AG09319 (cell line): ENCODE data around the gene LAIR1.

Source experiments
- DNase-seq: peaks from one replicate; pipeline ENCODE4 v3.0.0-alpha.2; 2010; ENCODE audit warnings: low read depth; ENCODE audit errors: extremely low read depth
- TF ChIP-seq, protein P1 (sequence below): IDR thresholded peaks from 2 replicates; pipeline ENCODE4 v1.5.1; 2011; ENCODE audit warnings: low read depth, mild to moderate bottlenecking, inconsistent platforms, low read length, moderate library complexity

The LAIR1 gene

GRCh38 chr19:54319892-54320670, 44.6 kb downstream of the LAIR1 start:
- TF ChIP-seq, protein P1, sequence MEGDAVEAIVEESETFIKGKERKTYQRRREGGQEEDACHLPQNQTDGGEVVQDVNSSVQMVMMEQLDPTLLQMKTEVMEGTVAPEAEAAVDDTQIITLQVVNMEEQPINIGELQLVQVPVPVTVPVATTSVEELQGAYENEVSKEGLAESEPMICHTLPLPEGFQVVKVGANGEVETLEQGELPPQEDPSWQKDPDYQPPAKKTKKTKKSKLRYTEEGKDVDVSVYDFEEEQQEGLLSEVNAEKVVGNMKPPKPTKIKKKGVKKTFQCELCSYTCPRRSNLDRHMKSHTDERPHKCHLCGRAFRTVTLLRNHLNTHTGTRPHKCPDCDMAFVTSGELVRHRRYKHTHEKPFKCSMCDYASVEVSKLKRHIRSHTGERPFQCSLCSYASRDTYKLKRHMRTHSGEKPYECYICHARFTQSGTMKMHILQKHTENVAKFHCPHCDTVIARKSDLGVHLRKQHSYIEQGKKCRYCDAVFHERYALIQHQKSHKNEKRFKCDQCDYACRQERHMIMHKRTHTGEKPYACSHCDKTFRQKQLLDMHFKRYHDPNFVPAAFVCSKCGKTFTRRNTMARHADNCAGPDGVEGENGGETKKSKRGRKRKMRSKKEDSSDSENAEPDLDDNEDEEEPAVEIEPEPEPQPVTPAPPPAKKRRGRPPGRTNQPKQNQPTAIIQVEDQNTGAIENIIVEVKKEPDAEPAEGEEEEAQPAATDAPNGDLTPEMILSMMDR, result no peak
- DNase-seq, result no peak

DNA sequence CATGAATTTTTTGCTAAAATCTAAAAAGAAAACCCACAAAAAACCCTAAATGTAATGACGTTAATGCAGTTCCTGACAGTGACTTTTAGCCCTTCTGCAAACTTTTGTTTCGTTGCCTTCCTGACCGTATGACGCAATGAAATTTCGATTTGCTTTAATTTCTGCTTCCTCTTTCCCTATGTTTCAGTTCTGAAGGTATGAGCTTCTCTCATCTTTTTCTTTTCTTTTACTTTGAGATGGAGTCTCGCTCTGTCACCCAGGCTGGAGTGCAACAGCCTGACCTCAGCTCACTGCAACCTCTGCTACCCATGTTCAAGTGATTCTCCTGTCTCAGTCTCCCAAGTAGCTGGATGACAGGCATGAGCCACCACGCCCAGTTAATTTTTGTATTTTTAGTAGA, 45.7 kb downstream of the LAIR1 start:
- DNase-seq, result no peak
- TF ChIP-seq, protein P1, result no peak

GRCh38 chr19:54317965-54318240, 46.8 kb downstream of the LAIR1 start:
- DNase-seq, result no peak
- TF ChIP-seq, protein P1, result no peak

DNA sequence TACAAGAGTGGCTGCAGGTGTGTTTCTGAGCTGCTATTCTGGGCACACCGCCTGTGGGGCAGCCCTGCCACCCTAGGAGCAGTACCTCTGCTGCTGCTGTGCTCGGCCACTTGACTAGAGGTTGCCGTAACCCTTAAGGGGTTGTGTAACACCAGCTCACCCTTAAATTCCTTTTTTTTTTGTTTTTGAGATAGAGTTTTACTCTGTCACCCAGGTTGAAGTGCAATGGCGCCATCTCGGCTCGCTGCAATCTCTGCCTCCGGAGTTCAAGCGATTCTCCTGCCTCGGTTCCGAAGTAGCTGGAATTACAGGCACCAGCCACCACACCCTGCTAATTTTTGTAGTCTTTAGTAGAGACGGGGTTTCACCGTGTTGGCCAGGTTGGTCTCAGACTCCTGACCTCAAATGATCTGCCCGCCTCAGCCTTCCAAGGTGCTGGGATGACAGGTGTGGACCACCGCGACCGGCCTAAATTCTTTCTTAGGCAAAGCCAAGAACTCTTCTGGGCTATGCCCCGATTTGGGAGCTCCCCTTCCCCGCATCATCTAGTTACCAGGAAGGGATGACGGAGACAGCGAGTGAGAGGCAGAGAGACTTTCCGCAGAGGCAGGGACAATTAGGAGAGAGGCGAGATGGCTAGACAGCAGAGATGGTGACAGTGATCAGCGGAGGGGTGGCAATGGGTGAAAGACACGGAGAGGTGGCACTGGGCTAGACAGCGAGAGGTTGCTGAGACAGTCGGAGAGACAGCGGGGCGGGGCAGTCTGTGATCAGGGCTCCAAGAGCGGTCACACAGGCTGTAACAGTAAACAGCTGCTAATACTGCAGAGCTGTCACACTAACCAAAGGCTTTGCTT, 47.4 kb downstream of the LAIR1 start:
- TF ChIP-seq, protein P1, result no peak
- DNase-seq, result no peak

GRCh38 chr19:54316746-54317107, 48.0 kb downstream of the LAIR1 start:
- no peak for DNase-seq
- TF ChIP-seq, protein P1, result no peak

DNA sequence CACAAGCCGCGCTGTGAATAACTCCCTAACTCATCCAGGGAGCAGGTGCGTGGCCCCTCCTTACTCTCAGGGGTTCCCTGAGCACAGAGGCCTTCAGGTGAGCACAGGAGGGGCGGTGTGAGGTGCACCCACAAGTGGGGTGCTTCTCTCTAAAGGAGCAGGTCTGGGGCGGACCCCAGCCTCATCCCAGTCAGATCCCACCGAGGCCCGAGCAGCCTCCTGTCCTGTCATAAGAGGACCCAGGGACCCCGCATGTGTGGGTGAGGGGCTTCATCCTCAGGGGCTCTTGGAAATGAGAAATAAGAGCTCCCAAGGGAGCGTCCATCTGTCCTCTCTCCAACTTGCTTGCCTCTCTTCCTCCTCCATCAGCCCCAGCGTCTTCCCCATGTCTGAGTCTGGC, 48.8 kb downstream of the LAIR1 start:
- DNase-seq, result no peak
- TF ChIP-seq, protein P1, result no peak
